A549 (cell line): ENCODE measurements around the gene CPED1.

Source experiments
- JUNB ChIP-seq: fragments of >200 bp; sonication (Bioruptor Twin); formaldehyde crosslinking; IDR thresholded peaks from 2 replicates; pipeline ENCODE4 v1.6.1; 2016
- KDM5A ChIP-seq: fragments of 200-600 bp; sonication (generic); IDR thresholded peaks from 2 replicates; pipeline ENCODE4 v1.6.1; 2016; ENCODE audit warnings: antibody characterized with exemption, mild to moderate bottlenecking
- MYC ChIP-seq: IDR thresholded peaks from 2 replicates; pipeline ENCODE4 v1.6.1; 2012; ENCODE audit warnings: mild to moderate bottlenecking, inconsistent platforms, low read length, improper control_type of control experiment, borderline replicate concordance
- PHF8 ChIP-seq: fragments of 200-600 bp; sonication (generic); IDR thresholded peaks from 2 replicates; pipeline ENCODE4 v1.6.1; 2016; ENCODE audit warnings: low read depth, mild to moderate bottlenecking, antibody characterized with exemption, moderate library complexity, borderline replicate concordance
- TF ChIP-seq, protein P1 (sequence below): fragments of >200 bp; sonication (Bioruptor Twin); formaldehyde crosslinking; IDR thresholded peaks from 3 replicates; pipeline ENCODE4 v1.5.1; 2016

- TF ChIP-seq, protein P1, sequence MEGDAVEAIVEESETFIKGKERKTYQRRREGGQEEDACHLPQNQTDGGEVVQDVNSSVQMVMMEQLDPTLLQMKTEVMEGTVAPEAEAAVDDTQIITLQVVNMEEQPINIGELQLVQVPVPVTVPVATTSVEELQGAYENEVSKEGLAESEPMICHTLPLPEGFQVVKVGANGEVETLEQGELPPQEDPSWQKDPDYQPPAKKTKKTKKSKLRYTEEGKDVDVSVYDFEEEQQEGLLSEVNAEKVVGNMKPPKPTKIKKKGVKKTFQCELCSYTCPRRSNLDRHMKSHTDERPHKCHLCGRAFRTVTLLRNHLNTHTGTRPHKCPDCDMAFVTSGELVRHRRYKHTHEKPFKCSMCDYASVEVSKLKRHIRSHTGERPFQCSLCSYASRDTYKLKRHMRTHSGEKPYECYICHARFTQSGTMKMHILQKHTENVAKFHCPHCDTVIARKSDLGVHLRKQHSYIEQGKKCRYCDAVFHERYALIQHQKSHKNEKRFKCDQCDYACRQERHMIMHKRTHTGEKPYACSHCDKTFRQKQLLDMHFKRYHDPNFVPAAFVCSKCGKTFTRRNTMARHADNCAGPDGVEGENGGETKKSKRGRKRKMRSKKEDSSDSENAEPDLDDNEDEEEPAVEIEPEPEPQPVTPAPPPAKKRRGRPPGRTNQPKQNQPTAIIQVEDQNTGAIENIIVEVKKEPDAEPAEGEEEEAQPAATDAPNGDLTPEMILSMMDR = no peak
- TF ChIP-seq MYC = no peak
- TF ChIP-seq KDM5A = no peak
- TF ChIP-seq JUNB = no peak
- TF ChIP-seq PHF8 = no peak
Observed at GRCh38 chr7:121057878-121058277, 69.4 kb downstream of the CPED1 start.
